Measurements from ENCODE around the gene HNRNPA2B1.

HNRNPA2B1 gene

DNA sequence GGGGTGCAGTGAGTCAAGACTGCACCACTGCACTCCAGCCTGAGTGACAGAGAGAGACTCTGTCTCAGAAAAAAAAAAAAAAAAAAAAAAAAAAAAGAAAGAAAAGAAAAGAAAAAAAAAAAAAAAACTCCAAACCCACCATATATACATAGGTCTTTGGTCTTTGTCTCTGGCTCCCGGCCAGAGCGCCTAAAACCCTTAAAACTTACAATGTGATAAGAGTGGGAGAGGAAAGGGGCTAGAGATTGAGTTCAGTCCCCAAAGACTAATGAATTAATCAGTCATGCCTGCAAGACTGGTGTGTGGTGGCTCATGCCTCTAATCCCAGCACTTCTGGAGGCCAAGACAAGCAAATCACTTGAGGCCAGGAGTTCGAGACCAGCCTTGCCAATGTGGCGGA is 55.3 kb downstream of the HNRNPA2B1 start:
- DNase-seq (ENCODE audit: low spot score) = no peak

- DNase-seq (ENCODE audit: low spot score) = no peak
Observed at GRCh38 chr7:26144184-26145080, 56.1 kb downstream of the HNRNPA2B1 start.

GRCh38 chr7:26143298-26144048 is 57.1 kb downstream of the HNRNPA2B1 start:
- no peak for DNase-seq (ENCODE audit: low spot score)

DNA sequence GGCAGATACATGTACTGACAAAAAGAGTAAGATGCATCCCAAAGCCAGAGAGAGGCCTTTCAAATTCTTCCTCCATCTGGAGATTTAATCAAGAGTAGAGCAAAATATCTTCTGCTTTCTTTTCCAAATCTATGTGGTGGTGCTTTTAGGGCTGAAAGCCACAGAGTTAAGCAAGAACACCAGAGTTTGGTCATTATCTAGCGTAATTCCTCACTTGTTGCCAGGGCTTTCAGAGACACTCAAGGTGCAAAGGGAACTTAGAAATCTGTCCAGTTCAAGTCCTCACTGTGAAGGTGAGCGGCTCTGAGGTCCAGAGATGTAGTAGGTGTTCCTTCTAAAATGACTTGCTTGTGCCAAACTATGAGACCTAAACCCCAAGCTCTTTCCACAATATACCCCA is 59.5 kb downstream of the HNRNPA2B1 start:
- DNase-seq (ENCODE audit: low spot score) = no peak

- DNase-seq (ENCODE audit: low spot score) = no peak
Observed at GRCh38 chr7:26140380-26140779, 60.2 kb downstream of the HNRNPA2B1 start.

All from iPS-NIHi11 (cell line).